OCI-LY3 (cell line): ENCODE results near the gene RUBCN.

Experiments used
- CTCF ChIP-seq: fragments of 200-600, 300-600 bp; sonication (generic); IDR thresholded peaks from 2 replicates; pipeline ENCODE4 v1.5.1; 2014; ENCODE audit warnings: antibody characterized with exemption, low read length, low read depth
- EZH2phosphoT487 ChIP-seq: fragments of 200-600 bp; shearing (Covaris generic); IDR thresholded peaks from 2 replicates; pipeline ENCODE4 v1.6.1; 2018; ENCODE audit warnings: antibody characterized with exemption, mixed run types, low read depth

- TF ChIP-seq CTCF (no peak), EZH2phosphoT487 (no peak)
These were observed 10.1 kb upstream of the RUBCN start for GRCh38 chr3:197746801-197747237.
